H1 (cell line): ENCODE results near the gene DPH5.

Source experiments
- CEBPB ChIP-seq: IDR thresholded peaks from 2 replicates; pipeline ENCODE4 v1.6.1; 2012; ENCODE audit warnings: low read depth, low read length
- CHD7 ChIP-seq: fragments of 300-600 bp; sonication (generic); IDR thresholded peaks from 2 replicates; pipeline ENCODE4 v1.7.1; 2012; ENCODE audit warnings: low read length, moderate library complexity, mild to moderate bottlenecking, inconsistent platforms; ENCODE audit not compliant: insufficient replicate concordance
- TEAD4 ChIP-seq: IDR thresholded peaks from 2 replicates; pipeline ENCODE4 v1.6.1; 2012; ENCODE audit warnings: low read depth, low read length, inconsistent platforms, mixed read lengths

- TF ChIP-seq CEBPB (no peak), TEAD4 (no peak), CHD7 (no peak)
These were observed 43.6 kb upstream of the DPH5 start for GRCh38 chr1:101069158-101069557.
